Raji (cell line): ENCODE data around the gene CCDC70.

ENCODE experiments used
- POLR2A ChIP-seq: IDR thresholded peaks from 2 replicates; pipeline ENCODE4 v1.6.1; 2011; ENCODE audit warnings: low read depth, low read length, control low read depth; ENCODE audit not compliant: insufficient read depth

The CCDC70 gene

GRCh38 chr13:51910508-51910907 is 48.7 kb downstream of the CCDC70 start:
- no peak for TF ChIP-seq POLR2A

- TF ChIP-seq POLR2A: no peak
Measured at GRCh38 chr13:51912091-51912490, 50.3 kb downstream of the CCDC70 start.

- no peak for TF ChIP-seq POLR2A
Measured at GRCh38 chr13:51912511-51913225, 50.9 kb downstream of the CCDC70 start.

- TF ChIP-seq POLR2A: no peak
Measured at GRCh38 chr13:51913421-51914136, 51.8 kb downstream of the CCDC70 start.

GRCh38 chr13:51914137-51914493 is 52.3 kb downstream of the CCDC70 start:
- no peak for TF ChIP-seq POLR2A
